ENCODE measurements around the gene STX1A. TPM values are rescaled to one million over a fixed set of nuclear protein-coding genes. Genes with fewer than 3 reads are reported as not detected.

The STX1A gene
- total and polyA plus RNA-seq, 2 of the 13 experiments (the other 11 are each of a cell fraction or from before 2014, with no cell fraction given), result 6.1 to 12.2 TPM

DNA sequence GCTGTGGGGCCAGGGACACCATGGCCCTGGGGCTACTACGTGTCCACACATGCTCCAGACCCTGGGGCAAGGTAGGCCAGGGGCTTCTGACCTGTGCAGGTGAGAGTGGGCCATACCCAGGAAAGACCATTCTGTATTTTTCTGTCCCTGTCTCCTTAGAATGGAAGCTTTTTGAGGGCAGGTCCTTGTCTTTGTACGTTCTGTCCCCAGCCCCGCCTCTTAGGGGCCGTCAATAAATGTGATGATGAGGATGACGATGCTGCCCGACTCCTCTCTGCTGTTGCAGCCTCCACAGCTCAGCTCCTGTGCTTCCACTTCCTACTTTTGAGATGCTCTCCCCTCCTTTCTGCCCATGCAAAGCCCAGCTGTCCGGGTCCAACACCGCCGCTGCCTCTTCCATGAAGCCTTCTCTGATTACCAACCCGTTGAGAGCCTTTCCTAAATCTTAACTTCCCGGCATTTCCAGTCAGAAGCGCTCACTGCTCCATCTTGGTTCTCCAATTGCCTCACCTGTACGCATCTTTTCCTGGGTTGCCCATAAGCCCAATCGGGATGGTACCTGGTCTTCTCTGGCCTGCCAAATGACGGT is 47.5 kb downstream of the STX1A start:
- WGBS (ENCODE audit: low lambda C conversion rate), result 95% methylated on average over 15 of the region's 15 CpGs
- no peaks in the 10 kb centered on the region for H3K9me3 ChIP-seq (ENCODE audit: low read length)
- in situ Hi-C loops (cut with HindIII; ENCODE audit: extremely low pct_ligation_motif_present, low pct_unique_long_range_greater_than_20kb), result no loop called here
- ChIA-PET POLR2A (no interaction called here), CTCF (ENCODE audit: low intra/inter-chr PET ratio, low total read pairs) (no interaction called here)
- no peak overlapping the region for H3K9ac ChIP-seq (ENCODE audit: insufficient read depth, low read depth, low read length)
- no peak overlapping the region for H3K4me2 ChIP-seq (ENCODE audit: low read depth, low read length)
- intact Hi-C loops (cut with micrococcal nuclease; ENCODE audit: unreplicated experiment), result no loop called here
- no peaks in the 10 kb centered on the region; a peak in 1 of 5 replicates for H3K27me3 ChIP-seq (ENCODE audit: control insufficient read depth in 1 of 2, insufficient read depth in 2 of 2, low read length in 2 of 2)
- H3K36me3 ChIP-seq (replicated peaks in 1 of 2; ENCODE audit: control insufficient read depth in 1 of 2, insufficient read depth in 2 of 2, low read length in 2 of 2), result peaks cover 0 to 2% of the 10 kb centered on the region in 2 experiments; a peak in 1 of 5 replicates
- FAIRE-seq, result no peak
- no peak overlapping the region for H3K4me3 ChIP-seq (replicated peaks in 1 of 3; ENCODE audit: insufficient read depth in 1 of 3, low read depth in 2 of 3, low read length in 3 of 3)
- no TSS peak for BruUV-seq (replicated peaks)
- H3K4me1 ChIP-seq (ENCODE audit: insufficient read depth, low read length), result peaks cover 27% of the 10 kb centered on the region; the same call in 1 of the 2 replicates
- no peak for TF ChIP-seq NR2C2 (CRISPR knock-in tag; IDR thresholded peaks at IDR 0.05; ENCODE audit: borderline replicate concordance)
- TF ChIP-seq EP300 (IDR thresholded peaks at IDR 0.05; ENCODE audit: low read depth in 2 of 2, low read length in 2 of 2), result no peak
- TF ChIP-seq EP300 (CRISPR knock-in tag; IDR thresholded peaks at IDR 0.05; ENCODE audit: borderline replicate concordance), result no peak
- no peak for TF ChIP-seq MBNL3 (CRISPR knock-in tag; conservative IDR thresholded peaks at IDR 0.05)
- TF ChIP-seq, protein P1, sequence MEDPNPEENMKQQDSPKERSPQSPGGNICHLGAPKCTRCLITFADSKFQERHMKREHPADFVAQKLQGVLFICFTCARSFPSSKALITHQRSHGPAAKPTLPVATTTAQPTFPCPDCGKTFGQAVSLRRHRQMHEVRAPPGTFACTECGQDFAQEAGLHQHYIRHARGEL (CRISPR knock-in tag; IDR thresholded peaks at IDR 0.05), result no peak
- no peak for TF ChIP-seq PHF20 (CRISPR knock-in tag; IDR thresholded peaks at IDR 0.05)
- H3K27ac ChIP-seq (ENCODE audit: extremely low read length, insufficient read depth, low read length), result no peak overlapping the region
- no peak for DNase-seq (ENCODE audit: low spot score)
- no peaks in the 10 kb centered on the region for H4K20me1 ChIP-seq (ENCODE audit: insufficient read depth, low read length)
- no peak for ATAC-seq
- no peaks in the 10 kb centered on the region for H3K79me2 ChIP-seq (ENCODE audit: insufficient read depth, low read length)
- H2AFZ ChIP-seq (ENCODE audit: low read length), result no peak overlapping the region

DNA sequence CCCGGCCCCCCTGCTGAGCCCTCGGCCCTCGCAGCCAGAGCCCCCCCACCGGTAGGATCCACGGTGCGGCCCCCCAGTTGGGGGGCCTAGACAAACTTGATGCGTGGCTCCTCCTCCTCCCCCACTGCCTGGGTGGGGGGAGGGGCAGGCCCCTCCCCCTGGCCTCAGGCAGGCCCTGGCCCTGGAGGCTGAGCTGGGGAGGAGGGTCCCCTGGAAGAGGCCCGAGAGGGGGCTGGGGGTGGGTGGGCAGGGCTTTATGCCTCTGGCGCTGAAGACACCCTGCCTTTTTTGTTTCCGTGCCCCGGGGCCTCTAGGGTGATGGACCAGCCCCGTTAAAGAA is 48.2 kb downstream of the STX1A start:
- POLR2A ChIA-PET, result no interaction called here
- CTCF ChIA-PET (ENCODE audit: low intra/inter-chr PET ratio, low total read pairs), result no interaction called here
- Histone ChIP-seq H3K4me1 (ENCODE audit: insufficient read depth, low read length) (peaks cover 27% of the 10 kb centered on the region; the same call in 1 of the 2 replicates), H3K9me3 (ENCODE audit: low read length) (no peaks in the 10 kb centered on the region), H3K36me3 (replicated peaks in 1 of 2; ENCODE audit: control insufficient read depth in 1 of 2, insufficient read depth in 2 of 2, low read length in 2 of 2) (peaks cover 0 to 2% of the 10 kb centered on the region in 2 experiments; a peak in 1 of 5 replicates), H3K4me2 (ENCODE audit: low read depth, low read length) (no peak overlapping the region), H3K9ac (ENCODE audit: insufficient read depth, low read depth, low read length) (no peak overlapping the region), H3K27me3 (ENCODE audit: control insufficient read depth in 1 of 2, insufficient read depth in 2 of 2, low read length in 2 of 2) (no peaks in the 10 kb centered on the region; a peak in 1 of 5 replicates), H3K79me2 (ENCODE audit: insufficient read depth, low read length) (no peaks in the 10 kb centered on the region), H4K20me1 (ENCODE audit: insufficient read depth, low read length) (no peaks in the 10 kb centered on the region), H3K4me3 (replicated peaks in 1 of 3; ENCODE audit: insufficient read depth in 1 of 3, low read depth in 2 of 3, low read length in 3 of 3) (no peak overlapping the region), H2AFZ (ENCODE audit: low read length) (no peak overlapping the region), H3K27ac (ENCODE audit: extremely low read length, insufficient read depth, low read length) (no peak overlapping the region)
- no CpG with 5 or more reads among the region's 12 CpGs for WGBS (ENCODE audit: low lambda C conversion rate)
- FAIRE-seq, result no peak
- in situ Hi-C loops (cut with HindIII; ENCODE audit: extremely low pct_ligation_motif_present, low pct_unique_long_range_greater_than_20kb) (no loop called here), intact Hi-C loops (cut with micrococcal nuclease; ENCODE audit: unreplicated experiment) (no loop called here)
- no peak for DNase-seq (ENCODE audit: low spot score)
- no peak for ATAC-seq
- no peak for TF ChIP-seq CENPX (CRISPR knock-in tag; IDR thresholded peaks at IDR 0.05)
- TF ChIP-seq ZNF546 (CRISPR knock-in tag; conservative IDR thresholded peaks at IDR 0.05), result no peak
- no peak for TF ChIP-seq ZNF558 (CRISPR knock-in tag; IDR thresholded peaks at IDR 0.05; ENCODE audit: borderline replicate concordance)
- no peak for TF ChIP-seq ZNF557 (CRISPR knock-in tag; IDR thresholded peaks at IDR 0.05)
- no peak for TF ChIP-seq SALL1 (CRISPR knock-in tag; IDR thresholded peaks at IDR 0.05)
- no TSS peak for BruUV-seq (replicated peaks)
